Tibial nerve (tissue), 4 donors: ENCODE measurements around the gene CHMP1A.

ENCODE experiments used
- CTCF ChIP-seq, 5 experiments: fragments of 200-600 bp in 3 of 5; fragments of 450-650 bp in 2 of 5; sonication (generic) in 3 of 5; IDR thresholded peaks; one replicate each; pipeline ENCODE4 v1.5.1; 2016 to 2019; ENCODE audit warnings: antibody characterized with exemption in 5 of 5, mild to moderate bottlenecking in 3 of 5, moderate library complexity in 2 of 5
- EP300 ChIP-seq, 2 donors: sonication (generic); formaldehyde crosslinking; IDR thresholded peaks; one replicate each; pipeline ENCODE4 v1.6.1; 2017; ENCODE audit warnings: antibody characterized with exemption in 2 of 2, mild to moderate bottlenecking in 1 of 2

- no peak for TF ChIP-seq CTCF (IDR thresholded peaks at IDR 0.05)
- TF ChIP-seq EP300 (IDR thresholded peaks at IDR 0.05), result no peak
These were observed 20.8 kb upstream of the CHMP1A start for GRCh38 chr16:89678258-89678657.
